HG02642 (cell line): ENCODE measurements around the gene ILRUN.
A peak's percentile ranks its signal among the peaks of the same experiment; 100 is the strongest.
"Not testable (repeated sequence)": the region's sequence is repeated elsewhere in the genome, so short reads cannot be mapped to it uniquely, and the experiment has no call there.

Experiments
- ATAC-seq: cut with Tn5 transposase; IDR thresholded peaks from one replicate; pipeline ENCODE4 v1.9.1; 2021; ENCODE audit warnings: mild to moderate bottlenecking; ENCODE audit not compliant: unreplicated experiment, poor library complexity

ILRUN gene

DNA sequence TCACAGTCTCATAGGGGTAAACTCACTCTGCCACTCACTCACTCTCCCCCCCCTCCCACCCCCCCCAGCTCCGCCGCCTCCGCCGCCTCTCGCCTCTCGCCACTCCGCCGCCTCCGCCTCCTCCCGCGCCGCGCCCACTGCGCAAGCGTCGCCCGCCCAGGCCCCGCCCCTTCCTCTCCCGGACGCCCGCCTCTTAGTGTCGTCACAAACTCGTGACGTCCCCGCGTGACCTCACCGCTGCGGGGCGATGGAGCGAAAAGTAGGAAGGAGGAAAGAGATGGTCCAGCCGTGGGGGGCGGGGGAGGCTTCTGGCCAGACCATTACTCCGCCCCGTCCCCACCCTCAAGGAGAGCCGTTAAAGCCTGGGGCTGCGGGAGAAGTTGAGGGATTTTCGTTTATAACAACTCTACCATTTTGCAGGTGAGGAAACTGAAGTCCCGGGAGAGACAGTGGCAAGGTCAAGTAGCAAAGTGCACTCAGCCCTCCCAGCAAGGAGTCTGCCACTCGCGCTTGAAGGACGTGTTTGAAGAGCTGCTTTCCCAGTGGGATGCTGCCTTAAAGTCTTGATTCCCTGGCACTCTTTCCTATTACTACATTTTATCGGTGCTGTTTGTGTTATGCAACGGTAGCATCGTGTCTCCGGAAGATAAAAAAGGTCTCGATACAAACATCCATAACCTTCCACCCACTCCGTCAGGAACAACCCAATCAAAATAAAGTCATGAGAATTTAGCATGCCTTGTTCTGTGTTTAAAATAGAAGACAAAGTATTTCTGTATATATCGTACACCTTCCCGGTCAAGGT lies at the start of gene ILRUN:
Gene ILRUN (minus strand): TSS at position 29 of the 805 bp plus-strand sequence. CDS start 164 bp downstream, outside the sequence.
- ATAC-seq, result peak; percentile 82

DNA sequence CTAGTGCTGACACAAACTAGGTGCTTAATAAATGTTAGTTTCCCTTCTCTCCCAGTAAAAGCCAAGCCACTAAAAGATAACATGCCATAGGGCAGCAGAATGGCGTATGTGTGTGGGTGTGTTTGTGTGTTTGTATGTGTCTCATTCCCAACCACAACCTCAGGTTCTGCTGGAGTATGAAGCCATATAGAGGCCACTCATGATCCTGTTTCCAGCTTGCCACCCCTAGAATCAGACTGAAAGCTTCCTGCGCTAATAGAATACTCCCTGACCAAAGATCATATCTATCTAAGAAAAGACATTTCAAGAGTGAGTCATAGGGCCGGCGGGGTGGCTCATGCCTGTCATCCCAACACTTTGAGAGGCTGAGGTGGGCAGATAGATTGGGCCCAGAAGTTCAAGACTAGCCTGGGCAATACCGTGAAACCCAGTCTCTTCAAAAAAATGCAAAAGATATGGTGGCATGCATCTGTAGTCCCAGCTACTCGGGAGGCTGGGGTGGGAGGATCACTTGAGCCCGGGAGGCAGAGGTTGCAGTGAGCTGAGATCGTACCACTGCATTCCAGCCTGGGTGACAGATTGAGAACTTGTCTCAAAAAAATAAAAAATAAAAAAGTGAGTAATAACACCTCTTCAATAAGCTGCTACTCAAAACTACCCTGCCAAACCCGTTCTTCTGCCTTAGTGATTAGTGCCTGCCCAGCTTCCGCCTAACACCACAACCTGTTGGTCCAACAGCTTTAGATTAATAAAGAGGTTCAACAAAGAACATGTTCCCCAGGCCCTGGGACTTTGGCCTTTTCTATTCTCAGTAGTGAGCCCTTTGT lies 48.9 kb upstream of the ILRUN start:
- no peak for ATAC-seq

DNA sequence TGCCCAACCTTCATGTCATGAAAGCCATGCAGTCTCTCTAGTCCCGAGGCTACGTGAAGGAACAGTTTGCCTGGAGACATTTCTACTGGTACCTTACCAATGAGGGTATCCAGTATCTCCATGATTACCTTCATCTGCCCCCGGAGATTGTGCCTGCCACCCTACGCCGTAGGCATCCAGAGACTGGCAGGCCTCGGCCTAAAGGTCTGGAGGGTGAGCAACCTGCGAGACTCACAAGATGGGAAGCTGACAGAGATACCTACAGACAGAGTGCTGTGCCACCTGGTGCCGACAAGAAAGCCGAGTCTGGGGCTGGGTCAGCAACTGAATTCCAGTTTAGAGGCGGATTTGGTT lies 47.7 kb upstream of the ILRUN start:
- not testable (repeated sequence) for ATAC-seq

DNA sequence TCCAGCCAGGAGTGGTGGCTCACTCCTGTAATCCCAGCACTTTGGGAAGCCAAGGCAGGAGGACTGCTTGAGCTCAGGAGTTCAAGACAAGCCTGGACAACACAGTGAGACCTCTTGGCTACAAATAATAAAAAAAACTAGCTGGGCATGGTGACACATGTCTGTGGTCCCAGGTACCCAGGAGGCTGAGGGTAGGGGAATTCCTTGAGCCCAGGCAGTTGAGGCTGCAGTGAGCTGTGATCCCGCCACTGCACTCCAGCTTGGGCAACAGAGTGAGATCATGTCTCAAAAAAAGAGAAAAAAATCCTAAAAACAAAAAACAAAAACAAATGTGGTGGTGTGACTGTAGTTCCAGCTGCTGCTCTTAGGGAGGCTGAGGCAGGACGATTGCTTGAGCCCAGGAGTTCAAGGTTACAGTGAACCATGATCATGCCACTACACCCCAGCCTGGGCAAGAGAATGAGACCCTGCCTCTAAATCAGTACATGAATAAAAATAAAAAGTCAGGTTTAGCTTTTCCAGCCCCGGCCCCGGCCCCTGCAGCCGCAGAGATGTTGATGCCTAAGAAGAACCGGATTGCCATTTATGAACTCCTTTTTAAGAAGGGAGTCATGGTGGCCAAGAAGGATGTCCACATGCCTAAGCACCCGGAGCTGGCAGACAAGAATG lies 47.2 kb upstream of the ILRUN start:
- ATAC-seq, result no peak

DNA sequence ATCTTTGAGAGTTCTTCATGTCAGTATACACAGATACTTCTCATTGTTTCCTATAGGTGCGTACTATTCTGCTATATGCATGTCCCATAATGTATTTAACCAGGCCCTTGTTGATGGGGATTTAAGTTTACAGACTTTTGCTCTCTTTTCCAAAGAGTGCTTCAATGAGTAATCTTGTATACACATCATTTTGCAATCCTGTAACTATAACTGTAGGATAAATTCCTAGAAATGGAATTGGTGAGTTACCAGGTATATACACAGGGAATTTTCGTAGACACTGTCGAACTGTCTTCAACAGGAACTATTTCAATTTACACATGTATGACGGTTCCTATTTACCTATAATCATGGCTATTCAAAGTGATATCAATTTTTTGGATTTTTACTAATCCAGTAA lies 45.5 kb upstream of the ILRUN start:
- ATAC-seq, result no peak

DNA sequence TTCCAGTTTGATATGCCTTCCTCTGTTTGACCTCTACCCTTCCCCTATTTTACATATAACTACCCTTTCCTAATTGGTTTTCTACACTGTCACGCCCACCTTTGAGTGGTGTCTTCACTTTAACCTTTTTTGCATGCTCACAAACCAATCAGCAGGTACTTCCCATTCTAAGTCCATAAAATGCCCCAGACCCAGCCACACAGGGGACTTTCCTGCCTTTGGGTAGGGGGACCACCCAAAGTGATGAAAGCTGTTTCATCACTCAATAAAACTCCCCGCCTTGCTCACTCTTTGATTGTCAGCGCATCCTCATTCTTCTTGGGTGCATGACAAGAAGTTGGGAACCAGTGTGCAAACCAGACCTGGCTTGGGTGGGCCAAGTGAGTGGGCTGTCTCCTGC lies 40.3 kb upstream of the ILRUN start:
- ATAC-seq, result no peak

DNA sequence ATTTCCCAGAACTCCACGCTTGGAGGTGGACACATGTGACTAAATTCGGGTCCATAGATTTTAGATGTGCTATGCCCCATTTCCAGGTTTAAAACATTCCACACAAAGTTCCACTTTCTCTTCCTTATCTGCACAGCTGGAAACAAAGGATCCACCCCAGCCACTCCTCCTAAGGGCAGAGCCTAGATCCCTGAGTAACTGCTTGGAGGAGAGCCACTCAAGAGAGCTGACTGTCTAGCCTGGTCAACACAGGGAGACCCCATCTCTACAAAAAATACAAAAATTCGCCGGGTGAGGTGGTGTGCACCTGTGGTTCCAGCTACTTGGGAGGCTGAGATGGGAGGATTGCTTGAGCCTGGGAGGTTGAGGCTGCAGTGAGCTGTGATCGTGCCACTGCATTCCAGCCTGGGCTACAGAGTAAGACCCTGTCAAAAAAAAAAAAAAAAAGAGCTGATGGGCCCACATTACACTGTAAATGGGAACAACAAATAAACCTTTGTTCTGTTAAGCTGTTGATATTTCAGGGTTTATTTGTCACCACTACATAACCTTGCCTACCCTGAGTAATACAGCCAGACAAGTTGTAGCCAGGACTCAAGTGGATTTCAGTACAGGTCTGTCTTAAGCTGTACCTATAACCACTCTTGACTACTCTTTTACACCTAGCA lies 35.0 kb upstream of the ILRUN start:
- ATAC-seq, result no peak

DNA sequence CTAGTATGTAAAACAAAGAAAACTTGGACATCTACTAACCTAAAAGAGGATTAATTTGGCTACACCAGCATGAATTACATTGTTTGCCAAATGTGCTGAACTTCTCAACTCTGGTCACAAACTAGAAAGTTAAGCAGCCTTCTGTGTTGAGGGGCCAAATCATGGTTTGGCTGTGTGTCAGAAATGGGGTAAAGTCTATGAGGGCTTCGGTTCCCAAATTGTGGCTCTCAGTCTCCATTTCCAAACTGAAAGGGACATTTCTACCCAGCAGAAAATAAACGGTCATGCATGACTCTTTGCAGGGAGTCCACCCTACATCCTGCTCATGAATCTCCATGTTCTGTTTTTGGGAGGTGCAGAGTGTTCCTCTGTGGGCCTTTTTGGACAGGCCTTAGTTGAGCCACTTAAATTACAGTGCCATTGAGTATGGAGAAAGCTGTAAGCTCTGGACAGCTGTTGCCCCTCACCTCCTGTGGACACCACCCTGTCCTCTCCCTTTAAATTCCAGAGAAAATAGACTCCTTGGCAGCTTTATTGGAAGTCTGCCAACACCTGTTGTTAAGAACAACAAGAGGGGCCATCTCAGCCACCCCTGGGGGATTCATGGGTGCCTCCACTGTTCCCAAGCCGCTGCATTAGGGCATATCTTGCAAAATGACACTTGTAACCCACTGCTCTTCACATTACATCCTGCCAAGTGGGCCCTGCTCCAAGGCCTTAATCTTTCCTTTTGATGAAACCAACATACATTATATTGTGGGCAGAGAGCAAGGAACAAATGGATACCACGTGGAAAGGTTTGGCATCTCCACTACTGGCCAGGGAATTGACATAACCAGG lies 33.3 kb upstream of the ILRUN start:
- no peak for ATAC-seq

DNA sequence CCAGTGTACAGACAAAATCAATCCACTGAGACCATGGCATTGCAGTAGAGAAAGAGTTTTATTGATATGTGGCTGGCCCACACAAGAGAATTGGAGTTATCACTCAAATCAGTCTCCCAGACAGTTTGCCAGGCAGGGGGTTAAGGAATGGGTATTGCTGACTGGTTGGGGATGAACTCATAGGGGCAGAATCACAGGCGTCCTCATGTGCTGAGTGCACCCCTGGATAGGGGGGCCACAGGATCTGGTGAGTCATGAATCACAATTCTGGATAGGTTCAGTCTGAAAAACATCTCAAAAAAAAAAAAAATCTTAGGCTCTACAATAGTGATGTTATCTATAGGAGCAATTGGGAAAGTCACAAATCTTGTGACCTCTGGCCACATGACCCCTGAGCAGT lies 29.5 kb upstream of the ILRUN start:
- ATAC-seq, result no peak

DNA sequence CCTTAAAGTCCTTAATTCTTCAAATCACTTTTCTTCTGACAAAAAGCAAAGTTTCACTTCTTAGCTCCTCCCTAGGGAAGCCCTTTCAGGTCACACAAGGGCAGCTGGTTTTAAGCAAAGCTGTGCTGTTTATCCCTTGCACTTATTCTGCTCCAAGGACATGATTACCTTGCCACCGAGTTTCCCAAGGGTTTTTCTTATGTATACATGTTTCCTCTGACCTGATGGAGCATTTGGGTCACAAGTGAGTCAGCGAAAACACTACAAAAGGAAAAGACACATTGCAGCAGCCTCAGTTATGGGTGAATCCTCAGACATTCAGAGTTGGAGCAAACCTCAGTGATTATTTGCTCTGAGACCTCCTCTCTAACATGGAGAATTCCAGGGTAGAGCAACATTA lies 26.6 kb upstream of the ILRUN start:
- no peak for ATAC-seq

DNA sequence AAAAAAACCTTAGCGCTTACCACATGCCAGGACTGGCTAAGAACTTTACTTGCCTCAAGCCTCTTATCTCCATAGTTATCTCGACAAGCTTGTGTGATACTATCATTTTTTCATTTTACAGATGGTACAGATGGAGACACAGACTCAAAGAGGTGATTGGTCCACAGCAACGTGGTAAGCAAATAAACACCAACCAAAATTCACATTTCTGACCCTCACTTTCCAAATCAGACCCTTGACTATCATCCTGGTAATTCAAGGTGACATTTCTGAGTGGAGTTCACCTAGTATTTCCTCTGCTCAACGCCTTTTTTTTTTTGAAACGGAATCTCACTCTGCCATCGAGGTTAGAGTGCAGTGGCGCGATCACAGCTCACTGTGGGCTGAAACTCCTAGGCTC lies 25.9 kb upstream of the ILRUN start:
- ATAC-seq, result no peak

DNA sequence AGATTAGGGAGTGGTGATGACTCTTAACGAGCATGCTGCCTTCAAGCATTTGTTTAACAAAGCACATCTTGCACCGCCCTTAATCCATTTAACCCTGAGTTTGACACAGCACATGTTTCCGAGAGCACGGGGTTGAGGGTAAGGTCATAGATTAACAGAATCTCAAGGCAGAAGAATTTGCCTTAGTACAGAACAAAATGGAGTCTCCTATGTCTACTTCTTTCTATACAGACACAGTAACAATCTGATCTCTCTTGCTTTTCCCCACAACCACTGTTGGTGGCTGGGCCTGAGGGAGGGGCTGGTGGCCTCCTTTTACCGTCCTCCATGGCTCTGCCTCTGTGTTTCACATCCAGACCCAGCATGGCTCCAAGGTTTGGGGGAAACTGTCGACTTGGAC lies 23.6 kb upstream of the ILRUN start:
- not testable (repeated sequence) for ATAC-seq

DNA sequence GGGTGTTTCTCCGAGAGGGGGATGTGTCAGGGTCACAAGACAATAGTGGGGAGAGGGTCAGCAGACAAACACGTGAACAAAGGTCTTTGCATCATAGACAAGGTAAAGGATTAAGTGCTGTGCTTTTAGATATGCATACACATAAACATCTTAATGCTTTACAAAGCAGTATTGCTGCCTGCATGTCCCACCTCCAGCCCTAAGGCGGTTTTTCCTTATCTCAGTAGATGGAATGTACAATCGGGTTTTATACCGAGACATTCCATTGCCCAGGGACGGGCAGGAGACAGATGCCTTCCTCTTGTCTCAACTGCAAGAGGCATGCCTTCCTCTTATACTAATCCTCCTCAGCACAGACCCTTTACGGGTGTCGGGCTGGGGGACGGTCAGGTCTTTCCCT lies 23.1 kb upstream of the ILRUN start:
- ATAC-seq, result not testable (repeated sequence)

DNA sequence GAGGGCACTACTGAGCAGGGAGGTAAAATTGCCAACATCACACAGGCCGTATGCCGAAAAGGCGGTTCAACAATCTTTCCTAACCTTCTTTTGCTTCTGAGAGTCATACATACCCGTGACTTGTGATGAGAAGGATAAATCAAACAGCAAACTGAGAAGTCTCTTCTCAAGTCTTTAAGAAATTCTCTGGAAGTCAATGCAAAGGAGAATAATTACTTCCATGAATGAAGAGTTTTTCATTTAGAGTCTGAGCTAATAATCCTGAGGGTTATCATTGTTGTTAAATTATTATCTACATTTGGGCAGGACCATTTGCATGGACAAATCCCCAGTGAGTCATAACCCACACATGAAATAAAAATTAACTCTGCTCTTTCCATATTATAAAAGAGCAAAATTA lies 22.4 kb upstream of the ILRUN start:
- ATAC-seq, result no peak

DNA sequence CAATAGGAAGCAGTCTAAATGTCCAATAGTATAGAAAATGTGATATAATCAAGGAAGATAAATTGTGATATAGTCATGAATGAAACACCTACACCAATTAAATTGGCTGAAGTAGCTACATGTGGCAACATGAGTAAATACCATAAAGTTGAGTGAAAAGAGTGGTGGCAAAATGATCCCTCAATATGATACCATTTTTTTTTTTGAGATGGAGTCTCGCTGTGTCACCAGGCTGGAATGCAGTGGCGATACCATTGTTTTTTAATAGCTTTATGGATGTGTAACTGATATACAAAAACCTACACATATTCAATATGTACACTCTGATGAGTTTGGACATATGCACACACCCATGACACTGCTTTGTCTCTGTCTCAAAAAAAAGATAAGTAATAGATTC lies 20.9 kb upstream of the ILRUN start:
- no peak for ATAC-seq

DNA sequence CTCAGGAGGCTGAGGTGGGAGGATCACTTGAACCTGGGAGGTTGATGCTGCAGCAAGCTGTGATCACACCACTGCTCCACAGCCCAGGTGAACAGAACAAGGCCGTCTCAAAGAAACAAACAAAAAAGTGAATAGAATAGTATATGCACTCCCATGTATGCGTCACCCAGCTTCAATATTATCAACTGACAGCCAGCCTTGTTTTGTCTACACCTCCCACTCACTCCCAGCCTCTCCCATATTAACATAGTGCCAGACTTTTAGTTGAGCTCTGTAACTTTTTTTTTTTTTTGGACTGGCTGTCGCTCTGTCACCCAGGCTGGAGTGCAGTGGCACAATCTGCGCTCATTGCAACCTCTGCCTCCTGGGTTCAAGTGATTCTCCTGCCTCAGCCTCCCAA lies 18.1 kb upstream of the ILRUN start:
- ATAC-seq, result no peak

DNA sequence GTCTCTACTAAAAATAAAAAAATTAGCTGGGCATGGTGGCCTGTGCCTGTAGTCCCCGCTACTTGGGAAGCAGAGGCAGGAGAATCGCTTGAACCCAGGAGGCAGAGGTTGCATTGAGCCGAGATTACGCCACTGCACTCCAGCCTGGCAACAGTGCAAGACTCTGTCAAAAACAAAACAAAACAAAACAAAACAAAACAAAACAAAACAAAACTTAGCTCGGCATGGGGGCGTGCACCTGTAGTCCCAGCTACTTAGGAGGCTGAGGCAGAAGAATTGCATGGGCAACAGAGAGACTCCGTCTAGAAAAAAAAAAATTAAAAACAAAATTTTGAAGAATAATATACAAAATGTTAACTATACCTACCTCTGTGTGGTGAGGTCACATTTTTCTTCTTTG lies 16.3 kb upstream of the ILRUN start:
- not testable (repeated sequence) for ATAC-seq

DNA sequence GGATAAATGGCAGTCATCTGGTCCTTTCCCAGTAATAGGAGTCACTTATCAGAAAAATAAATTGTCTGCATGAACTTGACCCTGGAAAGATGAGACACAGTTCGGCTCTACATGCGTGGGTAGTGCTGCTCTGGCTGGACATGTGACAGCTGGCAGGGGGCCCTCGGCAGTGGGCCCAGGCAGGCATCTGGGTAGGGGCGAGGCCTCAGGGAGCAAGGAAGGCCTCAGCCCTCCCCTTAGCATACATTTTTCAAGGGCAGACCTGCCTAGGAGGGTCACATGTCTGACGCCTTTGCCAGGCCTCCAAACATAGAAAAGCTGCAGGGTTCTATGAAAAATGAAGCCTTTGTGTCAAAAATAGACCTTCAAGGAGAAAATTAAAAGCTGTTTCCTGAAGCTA lies 12.8 kb upstream of the ILRUN start:
- ATAC-seq, result no peak

DNA sequence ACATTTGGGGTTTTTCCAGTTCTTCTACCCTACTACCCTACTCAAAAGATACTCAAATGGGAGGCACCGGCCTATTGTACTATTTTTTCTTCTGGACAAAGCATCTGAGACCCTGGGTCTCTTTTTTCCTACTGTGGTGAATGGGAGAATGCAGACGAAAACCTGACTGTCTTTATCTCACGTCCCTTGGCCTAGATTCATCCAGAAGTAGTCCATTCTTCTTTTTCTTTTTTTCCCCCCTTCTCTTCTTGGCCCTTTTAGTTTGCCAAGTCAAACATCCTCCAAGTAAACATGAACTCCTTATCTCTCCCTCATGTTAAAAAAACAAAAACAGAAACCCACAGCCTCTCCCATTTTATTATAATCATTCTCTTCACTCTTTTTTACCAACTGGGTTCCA lies 8.7 kb upstream of the ILRUN start:
- no peak for ATAC-seq

DNA sequence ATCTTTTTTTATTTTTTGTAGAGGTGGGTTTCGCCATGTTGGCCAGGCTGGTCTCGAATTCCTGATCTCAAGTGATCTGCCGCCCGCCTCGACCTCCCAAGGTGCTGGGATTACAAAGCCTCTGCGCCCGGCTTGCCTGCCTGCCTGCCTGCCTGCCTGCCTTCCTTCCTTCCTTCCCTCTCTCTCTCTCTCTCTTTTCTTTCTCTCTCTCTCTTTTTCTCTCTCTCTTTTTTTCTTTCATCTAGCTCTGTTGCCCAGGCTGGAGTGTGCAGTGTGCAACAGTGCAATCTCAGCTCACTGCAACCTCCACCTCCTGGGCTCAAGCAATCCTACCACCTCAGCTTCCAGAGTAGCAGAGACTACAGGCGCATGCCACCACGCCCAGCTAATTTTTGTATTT lies 4.6 kb upstream of the ILRUN start:
- ATAC-seq, result no peak
